AML-193 (cell line): Measurements from ENCODE around the gene AASS.
"Not testable (repeated sequence)": the region's sequence is repeated elsewhere in the genome, so short reads cannot be mapped to it uniquely, and the experiment has no call there.

ENCODE experiments used
- DNase-seq, 2 experiments: peaks; one replicate each; lab custom pipeline; 2025; lab: John Stamatoyannopoulos, UW

Gene AASS

DNA sequence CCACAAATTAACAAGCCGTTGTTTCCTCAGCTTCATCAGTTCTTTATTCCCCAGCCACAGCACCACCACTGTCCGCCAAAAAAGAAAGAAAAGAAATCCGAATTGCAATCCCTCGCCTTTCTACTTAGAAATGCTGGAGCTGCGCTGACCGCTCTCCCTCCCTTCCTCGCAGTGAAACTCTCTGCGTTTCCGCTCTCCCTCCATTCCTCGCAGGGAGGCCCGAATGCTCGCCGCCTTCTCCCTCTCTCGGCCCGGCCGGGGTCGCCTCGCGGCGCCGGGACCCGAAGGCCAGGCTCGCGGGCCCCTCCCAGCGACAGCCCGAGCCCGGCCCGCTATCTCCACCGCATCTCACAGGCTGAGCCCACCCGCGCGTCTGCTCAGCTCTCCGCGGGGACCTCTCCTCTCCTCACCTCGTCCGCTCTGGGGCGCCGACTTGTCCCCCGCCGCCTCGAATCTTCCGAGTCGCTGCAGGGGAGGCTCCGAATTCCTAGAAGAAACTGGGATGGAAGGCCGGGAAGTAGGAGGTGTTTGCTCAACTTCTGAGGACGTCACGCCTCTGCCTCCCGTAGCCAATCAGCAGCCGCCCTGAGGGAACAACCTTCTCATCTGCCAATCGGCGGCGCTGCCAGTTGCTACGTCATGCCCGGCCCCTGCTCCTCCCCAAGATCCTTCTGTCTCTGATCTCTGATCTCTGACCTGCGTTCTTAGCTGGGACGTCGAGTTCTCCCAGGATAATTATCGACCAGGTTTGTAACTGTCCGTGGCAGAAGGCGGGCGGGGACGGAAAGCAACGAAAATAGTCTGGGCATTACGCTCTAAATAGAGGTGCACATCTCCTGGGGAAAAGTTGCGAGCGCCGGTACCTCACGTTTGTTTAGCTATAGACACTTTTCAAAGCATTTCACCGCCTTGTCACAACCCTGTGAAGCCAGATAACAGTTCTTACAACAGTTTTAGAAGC is at the start of gene AASS:
Gene AASS (minus strand): TSS at position 499 of the 961 bp plus-strand sequence. CDS start 10,523 bp downstream, outside the sequence.
- no peak for DNase-seq

- DNase-seq, result no peak
Observed at GRCh38 chr7:122188785-122189184, 44.7 kb upstream of the AASS start.

GRCh38 chr7:122183106-122183505 is 39.1 kb upstream of the AASS start:
- DNase-seq, result no peak

DNA sequence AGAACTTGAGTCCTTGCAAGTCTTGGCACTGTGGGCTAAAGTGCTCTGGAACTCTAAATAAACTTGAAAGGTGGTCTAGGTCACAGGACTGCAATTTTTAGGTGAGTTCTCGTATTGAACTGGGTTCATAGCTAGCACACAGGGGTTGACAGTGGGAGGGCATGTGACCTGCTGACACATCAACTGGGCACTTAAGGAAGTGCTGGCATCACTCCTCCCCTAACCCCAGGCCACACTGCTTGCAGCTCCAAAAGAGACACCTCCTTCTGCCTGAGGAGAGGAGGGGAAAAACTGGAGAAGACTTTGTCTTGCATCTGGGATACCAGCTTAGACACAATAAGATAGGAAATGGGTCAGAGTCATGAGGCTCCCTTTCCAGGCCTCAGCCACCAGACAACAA is 38.0 kb upstream of the AASS start:
- DNase-seq, result no peak

DNA sequence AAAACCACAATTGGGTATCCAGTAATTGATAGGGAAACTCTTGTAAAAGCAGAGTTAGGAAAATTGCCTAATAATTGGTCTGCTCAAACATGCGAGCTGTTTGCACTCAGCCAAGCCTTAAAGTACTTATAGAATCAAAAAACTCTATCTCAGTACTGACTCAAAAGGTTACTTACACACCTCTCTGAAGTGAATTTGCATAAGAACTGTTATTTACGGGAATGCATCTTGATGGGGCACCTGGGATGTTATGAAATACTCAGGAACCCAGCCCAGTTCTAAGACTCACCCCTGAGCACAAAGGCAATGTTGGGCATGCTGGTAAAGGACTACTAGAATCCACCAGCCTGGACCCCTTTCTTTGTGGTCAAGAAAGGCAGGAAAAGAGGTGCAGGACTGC is 28.1 kb upstream of the AASS start:
- not testable (repeated sequence) for DNase-seq

- DNase-seq, result no peak
Observed at GRCh38 chr7:122166740-122167139, 22.7 kb upstream of the AASS start.

DNA sequence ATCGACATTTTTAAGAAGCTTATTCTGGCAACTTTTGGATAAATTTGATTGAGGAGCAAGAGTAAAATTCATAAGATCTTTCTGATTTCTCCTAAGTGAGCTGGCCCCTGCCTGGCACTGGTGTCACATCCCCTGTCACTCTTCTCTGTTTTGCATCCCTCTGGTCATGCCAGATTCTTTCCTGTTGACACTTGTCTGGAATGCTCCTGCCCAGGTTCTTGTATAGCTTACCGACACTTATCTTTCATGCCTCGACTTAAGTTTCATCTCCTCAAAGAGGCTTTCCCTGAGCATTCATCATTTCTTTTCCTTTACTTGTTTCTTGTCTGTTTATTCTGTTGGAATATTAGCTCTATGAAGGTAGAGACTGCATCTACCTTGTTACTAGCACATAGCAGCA is 22.2 kb upstream of the AASS start:
- no peak for DNase-seq

GRCh38 chr7:122161628-122162027 is 17.6 kb upstream of the AASS start:
- no peak for DNase-seq

DNA sequence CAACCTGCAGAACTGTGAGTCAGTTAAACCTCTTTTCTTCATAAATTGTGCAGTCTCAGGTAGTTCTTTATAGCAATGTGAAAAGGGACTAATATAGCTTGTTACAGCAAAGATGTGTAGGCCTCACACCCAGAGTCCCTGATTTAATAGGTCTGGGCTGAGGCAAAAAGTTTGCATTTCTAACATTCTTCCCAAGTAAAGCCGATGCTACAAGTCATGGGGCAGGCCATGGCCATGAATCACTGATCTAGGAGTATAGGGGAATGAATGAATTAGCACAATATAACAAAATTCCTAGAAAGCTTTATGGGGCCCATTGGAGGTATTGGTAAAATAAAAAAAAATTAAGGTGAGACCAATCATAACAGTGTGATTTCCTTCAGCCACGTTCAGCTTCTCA is 11.5 kb upstream of the AASS start:
- no peak for DNase-seq

GRCh38 chr7:122148878-122149277 is 4.8 kb upstream of the AASS start:
- no peak for DNase-seq

DNA sequence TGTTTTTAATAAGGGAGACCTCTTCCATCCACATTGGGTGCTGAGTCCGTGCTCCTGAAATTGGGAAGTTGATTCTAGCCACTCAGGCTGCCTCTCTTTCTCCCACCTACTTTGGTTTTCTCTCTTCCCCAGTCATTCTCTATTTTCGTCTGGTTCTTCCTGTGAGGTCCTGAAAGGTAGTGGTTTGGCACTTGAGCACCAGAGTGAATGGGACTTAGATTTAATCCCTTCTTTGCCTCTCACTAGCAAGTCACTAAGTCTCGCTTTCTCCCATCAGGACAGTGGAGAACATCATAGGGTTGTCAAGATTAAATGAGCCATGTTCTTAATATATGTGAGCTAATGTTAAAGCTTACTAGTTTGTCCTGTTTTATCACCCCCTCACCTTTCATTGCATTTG is 4.0 kb upstream of the AASS start:
- no peak for DNase-seq

- no peak for DNase-seq
Observed at GRCh38 chr7:122145937-122146645, 2.0 kb upstream of the AASS start.

GRCh38 chr7:122143376-122143750 is 686 bp downstream of the AASS start:
- no peak for DNase-seq

DNA sequence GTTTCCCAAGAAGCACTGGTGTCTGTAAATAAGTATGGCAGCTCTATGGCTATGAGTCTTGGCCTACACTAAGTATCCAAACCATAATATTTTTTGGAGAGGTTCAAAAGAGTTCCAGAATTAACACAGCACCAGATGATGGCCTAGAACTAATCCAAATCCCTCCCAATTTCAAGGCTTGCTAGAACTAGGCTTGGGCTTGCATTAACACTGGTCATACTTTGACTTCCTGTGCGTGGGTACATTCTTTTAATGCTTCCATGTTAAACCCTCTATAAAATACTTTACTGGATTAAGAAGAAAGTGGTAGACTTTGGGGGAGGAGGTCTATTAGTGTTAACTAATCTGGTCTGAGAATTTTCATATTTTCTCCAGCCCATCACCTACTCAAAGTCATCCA is 3.1 kb downstream of the AASS start:
- DNase-seq, result no peak

DNA sequence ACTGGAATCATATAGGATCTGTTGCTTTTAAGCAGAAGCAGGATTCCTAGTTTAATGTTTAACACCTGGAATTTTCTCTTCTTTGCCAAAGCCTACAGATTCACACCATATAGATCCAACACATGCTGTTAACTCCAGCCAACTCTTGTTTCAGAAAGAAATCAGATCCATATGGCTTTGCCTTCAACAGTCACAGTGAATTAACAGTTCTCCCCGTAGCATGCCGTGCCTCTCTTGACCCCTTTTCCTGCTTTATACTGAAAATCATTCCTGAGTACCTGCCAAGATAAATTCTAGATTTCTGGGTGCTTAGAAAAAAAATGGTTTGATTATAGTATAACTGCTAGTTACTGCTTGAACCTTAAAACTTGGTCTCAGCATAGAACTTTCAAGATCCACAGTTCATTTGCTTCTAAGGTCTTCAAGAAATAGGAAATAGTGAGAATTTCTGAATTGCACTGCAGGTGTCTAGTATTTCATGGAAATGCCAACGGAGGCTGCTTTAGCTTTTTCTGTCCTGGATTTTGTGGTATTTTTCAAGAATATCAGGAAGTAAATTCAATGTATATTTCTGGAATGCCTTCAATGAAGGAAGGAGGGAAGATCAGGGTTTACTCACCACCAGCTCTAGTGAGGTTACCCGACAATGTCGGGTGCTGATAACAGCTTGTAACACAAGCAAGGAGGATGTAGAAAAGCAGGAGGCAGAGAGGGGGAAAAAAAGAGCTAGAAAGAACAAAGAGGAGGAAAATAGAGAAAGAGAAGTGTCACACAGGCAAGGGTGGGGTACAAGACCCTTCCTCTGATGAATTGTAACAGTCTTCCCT is 6.6 kb downstream of the AASS start:
- no peak for DNase-seq

GRCh38 chr7:122136639-122137245 is 7.3 kb downstream of the AASS start:
- DNase-seq, result no peak

GRCh38 chr7:122136078-122136477 is 8.0 kb downstream of the AASS start:
- DNase-seq, result no peak

- no peak for DNase-seq
Observed at GRCh38 chr7:122135275-122135674, 8.8 kb downstream of the AASS start.

DNA sequence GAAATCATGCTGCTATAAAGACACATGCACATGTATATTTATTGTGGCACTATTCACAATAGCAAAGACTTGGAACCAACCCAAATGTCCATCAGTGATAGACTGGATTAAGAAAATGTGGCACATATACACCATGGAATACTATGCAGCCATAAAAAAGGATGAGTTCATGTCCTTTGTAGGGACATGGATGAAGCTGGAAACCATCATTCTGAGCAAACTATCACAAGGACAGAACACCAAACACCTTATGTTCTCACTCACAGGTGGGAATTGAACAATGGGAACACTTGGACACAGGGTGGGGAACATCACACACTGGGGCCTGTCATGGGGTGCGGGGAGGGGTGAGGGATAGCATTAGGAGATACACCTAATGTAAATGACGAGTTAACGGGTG is 9.3 kb downstream of the AASS start:
- DNase-seq, result not testable (repeated sequence)

DNA sequence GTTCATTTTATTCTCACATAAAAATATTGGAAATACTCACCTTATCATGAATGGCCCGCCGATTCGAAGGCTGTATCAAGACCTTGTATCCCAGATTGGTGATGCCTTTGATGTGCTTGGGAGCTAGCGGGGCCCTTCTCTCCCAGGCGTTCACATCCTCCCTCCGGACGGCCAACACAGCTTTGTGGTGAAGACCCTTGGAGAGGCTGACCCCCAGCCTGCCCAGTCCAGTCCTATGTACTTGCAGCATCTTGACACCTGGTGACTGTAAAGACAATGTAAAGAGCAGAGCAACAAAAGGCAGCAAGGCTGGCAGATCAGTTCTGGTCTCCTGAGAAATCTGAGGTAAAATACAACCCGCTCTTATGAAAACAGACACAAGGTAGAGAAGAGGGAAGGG is 10.6 kb downstream of the AASS start:
- no peak for DNase-seq

DNA sequence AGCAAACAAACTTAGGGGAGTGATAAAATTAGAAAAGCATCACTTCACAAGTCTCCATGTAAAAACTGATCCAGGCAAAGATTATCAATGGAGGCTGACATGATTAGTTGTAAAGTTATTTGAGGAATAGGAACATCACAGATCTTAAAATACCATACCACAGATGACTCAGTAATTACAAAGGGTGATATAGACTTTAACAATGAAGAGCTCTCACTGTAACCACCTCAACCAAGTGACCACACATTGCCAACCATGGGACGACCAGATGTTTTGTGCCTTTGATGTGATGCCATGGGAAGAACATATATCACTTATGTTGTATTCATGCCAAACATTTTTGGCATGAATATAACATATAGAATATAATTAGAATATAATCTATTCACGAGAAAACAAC is 11.7 kb downstream of the AASS start:
- DNase-seq, result no peak

GRCh38 chr7:122123746-122124145 is 20.3 kb downstream of the AASS start:
- no peak for DNase-seq
